ENCODE results near the gene TRAF6. TPM values are rescaled to one million over a fixed set of nuclear protein-coding genes. Genes with fewer than 3 reads are reported as not detected.
A peak's percentile ranks its signal among the peaks of the same experiment; 100 is the strongest.

TRAF6 gene
- total RNA-seq, 6 donors from 2014 or later: 7.4 to 17.5 (median 13.7) TPM

DNA sequence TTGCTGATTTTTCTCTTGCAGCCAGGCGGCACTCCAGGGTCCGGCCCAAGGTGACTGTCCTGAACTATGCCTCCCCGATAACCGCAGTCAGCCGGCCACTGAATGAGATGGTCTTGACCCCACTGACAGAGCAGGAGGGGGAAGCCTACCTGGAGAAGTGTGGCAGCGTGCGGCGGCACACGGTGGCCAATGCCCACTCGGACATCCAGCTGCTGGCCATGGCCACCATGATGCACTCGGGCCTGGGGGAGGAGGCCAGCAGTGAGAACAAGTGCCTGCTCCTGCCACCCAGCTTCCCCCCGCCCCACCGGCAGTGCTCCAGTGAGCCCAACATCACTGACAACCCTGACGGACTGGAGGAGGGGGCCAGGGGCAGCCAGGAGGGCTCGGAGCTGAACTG, 47.8 kb downstream of the TRAF6 start:
- DNase-seq: peak in 1 of 2 donors; percentile 79

DNA sequence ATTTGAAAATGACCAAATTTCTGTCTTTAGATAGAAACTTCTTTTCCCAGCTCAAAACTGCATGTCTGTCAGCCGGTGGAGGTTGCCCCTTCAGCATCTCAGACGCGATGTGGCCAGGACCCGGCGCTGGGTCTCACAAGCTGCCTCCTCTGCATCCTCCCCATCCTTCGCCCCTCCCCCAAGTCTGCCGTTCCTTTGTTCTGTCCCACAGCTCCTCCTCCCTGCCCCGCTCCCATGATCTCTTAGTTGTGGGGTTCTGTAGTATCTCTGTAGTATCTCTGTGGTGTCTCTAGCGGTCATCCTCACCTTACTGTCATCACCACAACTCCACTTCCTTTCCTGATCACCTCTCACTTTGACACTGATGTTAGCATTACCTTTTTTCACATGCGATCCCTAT, 49.9 kb downstream of the TRAF6 start:
- no peaks in the 10 kb centered on the region for H3K9me3 ChIP-seq
- H3K36me3 ChIP-seq: peaks cover 0 to 9% (median 0%) of the 10 kb centered on the region in 4 donors
- DNase-seq: peak in 1 of 2 donors; percentile 24
- TF ChIP-seq EP300 (IDR thresholded peaks at IDR 0.05): no peak
- TF ChIP-seq POLR2AphosphoS5 (IDR thresholded peaks at IDR 0.05): no peak
- no peak for TF ChIP-seq POLR2A (IDR thresholded peaks at IDR 0.05)
- TF ChIP-seq, protein P1, sequence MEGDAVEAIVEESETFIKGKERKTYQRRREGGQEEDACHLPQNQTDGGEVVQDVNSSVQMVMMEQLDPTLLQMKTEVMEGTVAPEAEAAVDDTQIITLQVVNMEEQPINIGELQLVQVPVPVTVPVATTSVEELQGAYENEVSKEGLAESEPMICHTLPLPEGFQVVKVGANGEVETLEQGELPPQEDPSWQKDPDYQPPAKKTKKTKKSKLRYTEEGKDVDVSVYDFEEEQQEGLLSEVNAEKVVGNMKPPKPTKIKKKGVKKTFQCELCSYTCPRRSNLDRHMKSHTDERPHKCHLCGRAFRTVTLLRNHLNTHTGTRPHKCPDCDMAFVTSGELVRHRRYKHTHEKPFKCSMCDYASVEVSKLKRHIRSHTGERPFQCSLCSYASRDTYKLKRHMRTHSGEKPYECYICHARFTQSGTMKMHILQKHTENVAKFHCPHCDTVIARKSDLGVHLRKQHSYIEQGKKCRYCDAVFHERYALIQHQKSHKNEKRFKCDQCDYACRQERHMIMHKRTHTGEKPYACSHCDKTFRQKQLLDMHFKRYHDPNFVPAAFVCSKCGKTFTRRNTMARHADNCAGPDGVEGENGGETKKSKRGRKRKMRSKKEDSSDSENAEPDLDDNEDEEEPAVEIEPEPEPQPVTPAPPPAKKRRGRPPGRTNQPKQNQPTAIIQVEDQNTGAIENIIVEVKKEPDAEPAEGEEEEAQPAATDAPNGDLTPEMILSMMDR (IDR thresholded peaks at IDR 0.05): no peak
- H3K4me1 ChIP-seq: peaks cover 4 to 14% (median 10%) of the 10 kb centered on the region in 4 donors
- H3K27me3 ChIP-seq: no peaks in the 10 kb centered on the region
- WGBS, 2 donors: 77 to 84% methylated on average over 10 of the region's 10 CpGs
- H3K4me3 ChIP-seq: no peak overlapping the region
- no peak for ATAC-seq (ENCODE audit: low FRiP score in 2 of 2)
- no peak overlapping the region for H3K27ac ChIP-seq

More for the DNA sequence above, 47.8 kb downstream of the TRAF6 start:
- H3K36me3 ChIP-seq: peaks cover 0 to 4% (median 0%) of the 10 kb centered on the region in 4 donors
- no peaks in the 10 kb centered on the region for H3K9me3 ChIP-seq
- no peak for ATAC-seq (ENCODE audit: low FRiP score in 2 of 2)
- H3K27ac ChIP-seq: no peak overlapping the region
- no peak overlapping the region for H3K4me3 ChIP-seq
- no peaks in the 10 kb centered on the region for H3K27me3 ChIP-seq
- TF ChIP-seq EP300 (IDR thresholded peaks at IDR 0.05) (no peak), POLR2AphosphoS5 (IDR thresholded peaks at IDR 0.05) (no peak), POLR2A (IDR thresholded peaks at IDR 0.05) (no peak)
- TF ChIP-seq, protein P1 (IDR thresholded peaks at IDR 0.05): no peak
- H3K4me1 ChIP-seq: peaks cover 0 to 7% (median 1%) of the 10 kb centered on the region in 4 donors
- 94 to 98% methylated on average over 6 to 15 of the region's 15 CpGs for WGBS, 2 donors

DNA sequence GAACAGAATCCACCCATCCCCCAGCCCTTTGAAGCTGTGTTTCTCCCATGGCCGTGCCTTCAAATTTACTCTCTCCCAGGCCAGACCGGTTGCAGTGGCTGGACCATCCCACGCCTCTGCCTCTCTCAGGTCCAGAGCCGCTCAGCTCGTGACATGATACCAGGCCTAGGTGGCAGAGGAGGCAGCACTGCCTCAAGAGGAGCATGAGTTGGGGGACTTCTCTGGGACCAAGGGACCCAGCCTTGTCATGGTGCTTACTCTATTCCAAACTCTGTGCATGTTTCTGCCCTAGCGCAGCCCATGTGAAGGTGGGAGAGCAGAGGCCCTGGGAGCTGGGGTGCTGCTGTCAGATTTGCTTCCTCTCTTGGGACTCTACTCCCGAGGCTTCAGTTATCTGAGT, 51.0 kb downstream of the TRAF6 start:
- Histone ChIP-seq H3K4me3 (no peak overlapping the region), H3K36me3 (peaks cover 0 to 9% (median 0%) of the 10 kb centered on the region in 4 donors), H3K4me1 (peaks cover 9 to 14% (median 12%) of the 10 kb centered on the region in 4 donors), H3K9me3 (no peaks in the 10 kb centered on the region), H3K27ac (no peak overlapping the region), H3K27me3 (no peaks in the 10 kb centered on the region)
- ATAC-seq (ENCODE audit: low FRiP score in 2 of 2) (no peak), DNase-seq (no peak)
- TF ChIP-seq POLR2A (IDR thresholded peaks at IDR 0.05) (no peak), POLR2AphosphoS5 (IDR thresholded peaks at IDR 0.05) (no peak), EP300 (IDR thresholded peaks at IDR 0.05) (no peak)
- TF ChIP-seq, protein P1 (IDR thresholded peaks at IDR 0.05): no peak
- 83 to 85% methylated on average over 7 of the region's 7 CpGs for WGBS, 2 donors

DNA sequence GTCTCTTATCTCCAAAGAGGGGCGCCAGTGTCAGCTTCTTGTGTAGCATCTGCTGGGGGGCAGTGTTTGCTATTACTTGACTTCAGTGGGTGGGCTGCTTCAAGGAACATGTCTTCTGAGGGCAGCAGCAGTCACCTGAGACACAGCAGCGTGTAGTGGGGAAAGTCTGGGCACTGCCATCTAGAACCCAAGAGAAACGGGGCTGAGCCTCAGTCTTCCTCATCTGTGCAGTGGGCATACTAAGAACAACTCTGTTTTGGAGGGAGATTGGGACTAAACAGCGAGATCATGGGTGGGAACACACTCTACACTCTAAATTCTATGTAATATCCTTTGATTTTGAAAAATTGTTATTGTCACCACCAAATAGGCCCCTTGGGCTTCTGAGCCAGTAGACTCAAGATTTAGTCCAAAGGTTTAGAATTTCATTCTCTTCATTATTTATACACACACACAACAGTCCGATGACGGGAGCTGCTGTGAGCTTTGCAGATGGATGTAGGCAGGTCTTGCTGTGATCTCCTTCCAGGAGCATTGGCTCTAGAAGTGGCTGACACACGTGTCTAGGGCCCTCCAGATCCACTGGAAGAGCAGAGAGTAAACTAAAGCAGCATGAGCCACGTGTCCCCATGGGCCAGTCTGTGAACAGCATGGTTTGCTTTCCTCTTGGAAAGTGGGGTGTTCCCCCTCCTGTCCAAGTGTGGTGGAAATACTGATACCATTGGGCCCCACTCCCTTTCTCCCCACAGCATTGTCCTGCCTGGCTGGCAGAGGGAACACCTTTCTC, 51.8 kb downstream of the TRAF6 start:
- 73 to 77% methylated on average over 8 of the region's 8 CpGs for WGBS, 2 donors
- TF ChIP-seq EP300 (IDR thresholded peaks at IDR 0.05): peak in 1 of 4 donors; percentile 23
- TF ChIP-seq, protein P1 (IDR thresholded peaks at IDR 0.05): no peak
- peak in 1 of 2 donors; percentile 61 for ATAC-seq (ENCODE audit: low FRiP score in 2 of 2)
- peak in 1 of 2 donors; percentile 82 for DNase-seq
- H3K9me3 ChIP-seq: no peaks in the 10 kb centered on the region
- H3K4me1 ChIP-seq: peaks cover 12 to 15% (median 15%) of the 10 kb centered on the region in 4 donors
- no peak overlapping the region for H3K4me3 ChIP-seq
- no peak overlapping the region for H3K27ac ChIP-seq
- peaks cover 0 to 9% (median 0%) of the 10 kb centered on the region in 4 donors for H3K36me3 ChIP-seq
- no peaks in the 10 kb centered on the region for H3K27me3 ChIP-seq

Data from upper lobe of left lung (tissue), 6 donors.